Limb (tissue), 2 donors: ENCODE results near the gene DEAF1.
A peak's percentile ranks its signal among the peaks of the same experiment; 100 is the strongest.

Experiments
- DNase-seq, 2 donors: peaks; one replicate each; pipeline ENCODE4 v3.0.0-alpha.2; 2016; ENCODE audit errors: extremely low spot score in 2 of 2

Gene DEAF1

DNA sequence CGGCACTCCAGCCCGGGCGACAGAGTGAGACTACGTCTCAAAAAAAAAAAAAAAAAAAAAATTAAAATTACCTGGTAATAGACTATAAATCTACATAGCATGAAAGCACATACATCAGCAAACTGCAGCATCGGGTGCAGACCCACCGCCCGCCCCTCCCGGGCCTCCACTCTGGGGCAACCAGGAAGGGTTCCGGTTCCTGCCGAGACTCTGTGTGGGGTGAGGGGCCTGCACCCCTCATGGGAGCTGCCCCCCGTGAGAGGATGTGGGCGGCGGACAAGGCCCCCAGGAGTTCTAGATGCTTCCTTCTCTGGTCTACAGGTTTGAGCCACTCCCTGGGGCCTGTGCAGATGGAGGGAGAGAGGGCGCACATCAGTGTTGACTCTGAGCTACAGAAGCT is 48.8 kb downstream of the DEAF1 start:
- no peak for DNase-seq

DNA sequence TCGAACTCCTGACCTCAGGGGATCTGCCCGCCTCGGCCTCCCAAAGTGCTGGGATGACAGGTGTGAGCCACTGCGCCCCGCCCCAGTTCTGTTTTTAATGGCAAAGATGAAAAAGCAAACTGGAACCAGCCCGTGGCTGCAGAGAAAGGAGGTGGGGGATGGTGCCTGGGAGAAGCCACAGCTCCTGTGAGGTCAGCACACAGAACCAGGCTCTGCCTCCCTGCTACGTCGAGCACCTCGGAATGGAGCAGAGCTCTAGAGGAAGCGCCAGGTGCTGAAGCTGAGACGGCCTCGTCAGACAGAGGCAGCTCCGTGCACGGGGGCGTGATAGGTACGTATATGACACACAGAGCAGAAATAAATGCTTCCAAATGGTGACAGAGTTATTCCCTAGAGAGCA is 49.5 kb downstream of the DEAF1 start:
- DNase-seq, result no peak

DNA sequence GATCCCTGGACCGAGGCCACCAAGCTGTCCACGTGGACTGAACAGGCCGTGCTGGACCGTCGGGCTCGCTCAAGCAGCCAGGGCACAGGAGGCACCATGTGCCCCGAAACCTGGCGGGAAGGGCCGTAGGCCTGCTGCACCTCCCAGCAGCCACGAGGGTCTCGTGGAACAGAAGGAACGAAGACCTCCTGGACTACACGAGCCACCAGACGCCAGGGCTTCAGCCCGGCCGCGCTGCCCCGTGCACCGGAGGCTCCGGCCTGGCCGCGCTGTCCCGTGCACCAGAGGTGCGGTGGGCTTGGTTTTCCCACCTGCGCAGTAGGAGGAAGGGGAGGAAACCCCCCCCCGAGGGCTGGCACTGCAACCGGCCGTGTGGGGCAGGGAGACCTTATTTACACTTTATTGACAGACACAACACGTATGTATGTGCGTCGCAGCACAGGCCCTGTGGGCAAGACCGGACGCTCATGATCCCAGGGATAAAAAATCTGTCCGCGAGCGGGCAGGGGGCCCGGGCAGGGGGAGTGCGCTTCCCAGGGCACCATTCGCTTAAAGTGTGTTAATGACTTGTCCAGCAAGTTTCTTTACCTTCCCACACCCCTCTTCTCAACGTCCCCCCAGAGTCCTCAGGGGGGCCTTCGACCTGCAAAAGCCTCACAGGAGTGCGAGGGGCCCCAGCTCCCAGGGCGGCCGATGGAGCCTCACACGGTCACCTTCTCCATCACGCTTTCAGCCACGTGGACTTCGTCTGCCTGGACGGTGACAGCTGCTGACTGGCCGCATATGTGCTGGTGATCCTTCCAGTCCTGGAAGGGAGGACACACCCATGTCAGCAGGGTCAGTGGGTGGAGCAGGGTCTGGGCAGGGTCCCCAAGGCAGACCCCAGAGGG is 50.9 kb downstream of the DEAF1 start:
- DNase-seq, result no peak

DNA sequence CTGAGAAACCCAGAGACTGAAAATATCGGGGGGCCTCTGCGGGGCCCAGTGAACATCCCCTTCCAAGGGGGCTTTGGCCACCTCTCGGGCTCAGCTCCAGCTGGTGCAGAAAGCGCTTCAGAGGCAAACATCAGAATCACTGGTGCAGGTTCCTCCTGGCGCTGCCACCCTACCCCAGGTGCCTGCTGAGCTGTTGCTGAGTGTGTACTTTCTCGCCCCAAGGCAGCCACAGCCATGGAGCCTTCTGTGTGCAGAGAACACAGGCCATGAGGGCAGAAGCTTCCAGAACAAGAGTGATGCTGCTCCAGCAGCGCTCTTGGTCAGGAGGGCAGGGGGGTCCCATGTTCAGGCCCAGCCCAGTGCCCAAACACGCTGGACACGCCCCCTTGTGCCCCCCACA is 51.7 kb downstream of the DEAF1 start:
- DNase-seq, result no peak

DNA sequence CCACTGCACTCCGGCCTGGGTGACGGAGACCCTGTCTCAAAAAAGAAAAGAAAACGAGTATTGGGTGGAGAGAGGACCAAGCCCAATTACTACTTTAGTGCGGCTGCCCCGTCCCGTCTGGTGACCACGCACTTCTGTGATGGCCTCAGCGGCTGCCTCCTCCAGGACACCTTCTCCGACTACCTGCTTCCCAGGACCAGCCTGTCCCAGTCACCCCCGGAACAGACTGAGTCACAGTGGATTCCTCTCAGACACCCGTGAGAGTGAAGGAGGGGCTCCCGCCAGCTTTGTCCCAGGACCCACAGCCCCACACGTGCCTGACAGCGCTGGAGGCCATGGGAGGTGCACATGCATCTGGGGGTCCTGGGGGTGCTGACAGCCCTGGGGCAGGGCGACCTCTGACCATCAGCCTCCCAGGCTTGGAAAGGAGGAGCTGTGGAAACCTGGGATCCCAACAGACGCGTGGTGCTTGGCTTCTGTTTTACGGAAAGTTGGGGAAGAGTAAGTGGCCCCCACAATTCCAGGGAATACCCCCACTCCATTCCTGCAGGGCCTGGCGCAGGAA is 53.1 kb downstream of the DEAF1 start:
- DNase-seq, result no peak

DNA sequence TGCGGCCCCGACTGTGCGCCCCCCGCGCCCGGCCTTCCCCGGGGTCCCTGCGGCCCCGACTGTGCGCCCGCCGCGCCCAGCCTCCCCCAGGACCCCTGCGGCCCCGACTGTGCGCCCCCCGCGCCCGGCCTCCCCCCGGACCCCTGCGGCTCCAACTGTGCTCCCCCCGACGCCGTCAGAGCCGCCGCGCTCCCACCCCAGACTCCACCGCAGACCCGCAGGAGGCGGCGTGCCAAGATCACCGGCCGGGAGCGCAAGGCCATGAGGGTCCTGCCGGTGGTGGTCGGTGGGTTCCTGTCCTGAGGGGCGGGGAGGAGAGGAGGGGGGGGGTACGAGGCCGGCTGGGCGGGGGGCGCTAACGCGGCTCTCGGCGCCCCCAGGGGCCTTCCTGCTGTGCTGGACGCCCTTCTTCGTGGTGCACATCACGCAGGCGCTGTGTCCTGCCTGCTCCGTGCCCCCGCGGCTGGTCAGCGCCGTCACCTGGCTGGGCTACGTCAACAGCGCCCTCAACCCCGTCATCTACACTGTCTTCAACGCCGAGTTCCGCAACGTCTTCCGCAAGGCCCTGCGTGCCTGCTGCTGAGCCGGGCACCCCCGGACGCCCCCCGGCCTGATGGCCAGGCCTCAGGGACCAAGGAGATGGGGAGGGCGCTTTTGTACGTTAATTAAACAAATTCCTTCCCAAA is 54.9 kb downstream of the DEAF1 start:
- DNase-seq, result no peak

DNA sequence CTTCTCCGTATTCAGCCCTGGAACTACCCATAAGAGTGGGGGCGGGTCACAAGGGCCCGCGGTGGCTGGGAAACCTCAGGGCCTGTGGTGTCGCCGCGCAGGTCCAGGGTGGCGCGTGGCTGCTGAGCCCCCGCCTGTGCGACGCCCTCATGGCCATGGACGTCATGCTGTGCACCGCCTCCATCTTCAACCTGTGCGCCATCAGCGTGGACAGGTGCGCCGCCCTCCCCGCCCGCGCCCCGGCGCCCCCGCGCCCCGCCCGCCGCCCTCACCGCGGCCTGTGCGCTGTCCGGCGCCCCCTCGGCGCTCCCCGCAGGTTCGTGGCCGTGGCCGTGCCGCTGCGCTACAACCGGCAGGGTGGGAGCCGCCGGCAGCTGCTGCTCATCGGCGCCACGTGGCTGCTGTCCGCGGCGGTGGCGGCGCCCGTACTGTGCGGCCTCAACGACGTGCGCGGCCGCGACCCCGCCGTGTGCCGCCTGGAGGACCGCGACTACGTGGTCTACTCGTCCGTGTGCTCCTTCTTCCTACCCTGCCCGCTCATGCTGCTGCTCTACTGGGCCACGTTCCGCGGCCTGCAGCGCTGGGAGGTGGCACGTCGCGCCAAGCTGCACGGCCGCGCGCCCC is 55.6 kb downstream of the DEAF1 start:
- DNase-seq, result no peak

DNA sequence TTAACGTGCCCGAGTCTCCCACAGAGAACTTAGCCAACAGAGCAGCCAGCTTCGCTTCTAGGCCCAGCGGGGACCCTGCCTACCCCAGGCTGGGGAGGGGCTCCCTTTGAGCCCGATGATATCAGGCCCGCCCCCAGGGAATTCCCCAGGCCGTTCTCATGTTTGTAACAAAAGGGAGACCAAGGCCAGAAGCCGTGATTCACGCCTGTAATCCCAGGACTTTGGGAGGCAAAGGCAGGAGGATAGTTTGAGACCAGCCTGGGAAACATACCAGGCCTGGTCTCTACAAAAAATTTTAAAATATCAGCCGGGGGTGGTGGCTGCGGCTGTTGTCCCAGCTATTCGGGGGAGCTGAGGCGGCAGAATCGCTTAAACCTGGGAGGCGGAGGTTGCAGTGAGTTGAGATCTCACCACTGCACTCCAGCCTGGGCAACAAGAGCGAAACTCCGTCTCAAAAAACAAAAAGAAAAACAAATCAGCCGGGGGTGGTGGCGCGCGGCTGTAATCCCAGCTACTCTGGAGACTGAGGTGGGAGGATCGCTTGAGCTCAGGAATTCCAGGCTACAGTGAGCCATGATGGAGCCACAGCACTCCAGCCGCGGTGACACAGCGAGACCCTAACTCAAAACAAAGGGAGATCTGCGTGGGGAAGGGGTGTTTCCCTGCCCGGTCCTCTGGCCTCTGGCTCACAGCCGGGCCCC is 56.2 kb downstream of the DEAF1 start:
- DNase-seq, result no peak

DNA sequence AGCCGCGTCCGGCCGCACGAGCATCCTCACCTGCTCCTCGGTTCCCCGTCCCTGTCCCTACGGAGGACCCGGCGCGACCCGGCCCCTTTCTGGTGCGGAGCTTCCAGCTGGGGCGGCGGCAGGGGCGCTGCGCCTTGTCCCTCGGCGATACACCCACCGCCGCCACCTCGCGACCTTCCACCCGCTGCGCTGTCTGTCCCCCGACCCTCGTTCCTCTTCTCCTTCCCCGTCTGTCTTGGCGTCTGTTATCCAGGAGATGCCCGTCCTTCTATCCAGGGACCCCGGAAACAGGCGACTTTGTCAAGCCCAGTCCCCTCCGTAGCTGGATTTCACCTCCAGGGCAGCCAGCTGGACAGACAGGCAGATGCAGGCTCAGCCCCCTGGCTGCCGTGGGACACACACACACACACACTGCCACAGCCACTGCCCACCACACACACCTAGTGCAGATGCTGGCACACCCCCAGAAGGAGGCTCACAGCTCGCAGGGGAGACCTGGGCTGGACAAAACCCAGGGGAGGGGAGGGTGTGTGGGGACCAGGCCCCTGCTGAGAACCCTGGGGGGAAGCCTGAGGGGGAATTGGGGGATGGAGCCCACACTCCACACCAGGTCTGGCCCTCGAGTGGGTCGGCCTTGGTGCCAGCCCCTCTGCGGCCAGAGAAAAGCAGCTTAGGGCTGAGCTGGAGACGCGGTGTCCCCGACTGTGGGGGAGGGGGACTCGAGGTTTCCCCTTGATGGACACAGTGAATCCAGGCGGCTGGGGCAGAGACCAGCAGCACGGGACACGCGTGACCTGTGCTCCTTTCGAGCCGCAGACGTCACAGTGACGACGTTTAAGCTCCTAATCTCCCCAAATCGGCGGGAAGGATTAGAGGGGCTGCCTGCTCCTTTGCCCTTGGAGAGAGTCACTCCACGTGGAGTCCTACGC is 57.2 kb downstream of the DEAF1 start:
- no peak for DNase-seq

DNA sequence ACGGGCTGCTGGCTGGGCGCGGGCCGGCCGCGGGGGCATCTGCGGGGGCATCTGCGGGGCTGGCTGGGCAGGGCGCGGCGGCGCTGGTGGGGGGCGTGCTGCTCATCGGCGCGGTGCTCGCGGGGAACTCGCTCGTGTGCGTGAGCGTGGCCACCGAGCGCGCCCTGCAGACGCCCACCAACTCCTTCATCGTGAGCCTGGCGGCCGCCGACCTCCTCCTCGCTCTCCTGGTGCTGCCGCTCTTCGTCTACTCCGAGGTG is 57.8 kb downstream of the DEAF1 start:
- DNase-seq, result no peak

DNA sequence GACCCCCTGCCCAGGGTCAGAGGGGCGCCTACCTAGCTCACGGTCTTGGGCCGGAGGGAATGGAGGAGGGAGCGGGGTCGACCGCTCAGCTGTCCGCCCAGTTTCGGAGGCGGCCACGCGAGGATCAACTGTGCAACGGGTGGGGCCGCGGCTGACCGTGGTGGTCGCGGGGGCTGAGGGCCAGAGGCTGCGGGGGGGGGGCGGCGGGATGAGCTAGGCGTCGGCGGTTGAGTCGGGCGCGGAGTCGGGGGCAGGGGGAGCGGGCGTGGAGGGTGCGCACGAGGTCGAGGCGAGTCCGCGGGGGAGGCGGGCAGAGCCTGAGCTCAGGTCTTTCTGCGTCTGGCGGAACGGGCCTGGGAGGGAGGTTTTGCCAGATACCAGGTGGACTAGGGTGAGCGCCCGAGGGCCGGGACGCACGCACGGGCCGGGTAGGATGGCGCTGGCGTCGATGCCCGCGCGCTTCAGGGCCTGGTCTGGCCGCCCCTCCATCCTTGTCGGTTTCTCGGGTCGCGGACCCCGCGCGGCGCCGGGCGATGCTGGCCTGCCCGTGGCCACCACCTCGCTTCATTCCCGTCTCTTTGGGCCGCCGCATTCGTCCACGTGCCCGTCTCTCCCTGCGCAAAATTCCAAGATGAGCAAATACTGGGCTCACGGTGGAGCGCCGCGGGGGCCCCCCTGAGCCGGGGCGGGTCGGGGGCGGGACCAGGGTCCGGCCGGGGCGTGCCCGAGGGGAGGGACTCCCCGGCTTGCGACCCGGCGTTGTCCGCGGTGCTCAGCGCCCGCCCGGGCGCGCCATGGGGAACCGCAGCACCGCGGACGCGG is 58.3 kb downstream of the DEAF1 start, which contains the start of gene DRD4:
DRD4 (plus strand) TSS at position 759 of the 822 bp plus-strand sequence; CDS start at position 795, 36 bp downstream.
- no peak for DNase-seq

DNA sequence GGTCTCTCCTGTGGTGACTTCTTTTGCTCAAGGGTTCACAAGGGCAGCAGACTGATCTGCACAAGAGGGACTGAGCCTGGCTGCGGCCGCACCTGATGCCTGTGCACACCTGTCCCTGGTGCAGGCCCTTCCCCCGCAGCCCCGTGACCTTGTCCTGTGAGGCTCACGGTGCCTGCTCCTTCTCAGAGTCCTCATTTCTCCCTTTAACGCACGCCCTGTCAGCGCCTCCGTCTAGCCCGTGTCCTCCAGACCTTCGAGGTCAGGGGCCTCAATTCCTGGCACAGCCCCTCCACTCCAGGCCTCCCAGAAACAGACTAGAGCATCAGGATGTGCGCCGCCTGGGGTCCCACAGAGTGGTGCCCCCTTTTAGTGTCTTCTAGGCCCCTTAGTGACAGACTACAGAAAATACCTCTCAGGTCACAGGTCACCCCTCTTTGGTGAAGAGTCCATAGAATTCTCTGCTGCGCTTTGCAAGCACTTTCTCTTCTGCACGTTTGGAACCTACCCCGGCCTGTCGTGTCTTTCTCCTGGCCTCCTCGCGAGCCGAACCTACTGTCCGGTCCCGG is 59.0 kb downstream of the DEAF1 start:
- DNase-seq, result no peak

DNA sequence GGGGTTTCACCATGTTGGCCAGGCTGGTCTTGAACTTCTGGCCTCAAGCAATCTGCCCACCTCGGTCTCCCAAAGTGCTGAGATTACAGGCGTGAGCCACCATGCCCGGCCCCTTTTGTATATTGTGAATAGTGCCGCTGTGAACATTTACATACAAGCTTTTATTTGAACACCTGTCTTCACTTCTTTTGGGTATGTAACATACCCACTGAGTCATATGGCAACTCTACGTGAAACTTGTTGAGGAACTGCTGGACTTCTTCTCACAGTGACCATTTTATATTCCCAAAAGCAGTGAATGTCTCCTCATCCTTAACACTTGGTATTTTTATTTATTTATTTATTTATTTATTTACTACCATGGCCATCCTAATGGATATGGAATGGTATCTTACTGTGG is 64.2 kb downstream of the DEAF1 start:
- no peak for DNase-seq

DNA sequence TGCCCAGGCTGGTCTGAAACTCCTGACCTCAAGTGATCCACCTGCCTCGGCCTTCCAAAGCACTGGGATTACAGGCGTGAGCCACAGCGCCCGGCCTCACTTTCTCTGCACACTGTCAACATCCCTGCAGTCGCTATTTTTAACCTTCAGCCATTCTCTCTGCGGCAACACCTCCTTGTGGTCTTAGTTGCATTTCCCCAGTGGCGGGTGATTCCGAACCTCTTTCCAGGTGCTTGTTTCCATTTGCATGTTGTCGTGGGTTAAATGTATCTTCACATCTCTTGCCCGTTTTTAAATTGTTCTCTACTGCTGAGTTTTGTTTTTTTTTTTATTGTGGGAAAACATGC is 65.8 kb downstream of the DEAF1 start:
- DNase-seq, result peak in 1 of 2 donors; percentile 26

DNA sequence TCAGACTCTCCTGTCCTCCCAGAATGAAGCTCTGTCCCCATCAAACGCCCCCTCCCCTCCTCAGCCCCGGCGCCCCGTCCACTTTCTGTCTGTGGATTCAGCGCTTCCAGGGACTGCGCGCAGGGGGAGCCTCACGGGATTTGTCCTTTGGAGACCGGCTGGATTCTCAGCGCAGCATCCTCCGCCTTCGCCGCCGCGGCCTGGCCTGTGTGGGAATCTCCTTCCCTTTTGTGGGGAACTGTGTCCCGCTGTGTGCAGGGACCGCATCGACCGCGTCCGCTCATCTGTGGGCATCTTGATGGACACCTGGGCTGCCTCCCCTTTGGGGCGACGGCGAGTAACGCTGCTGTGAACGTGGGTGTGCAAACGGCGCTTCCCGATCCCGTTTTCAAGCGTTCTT is 67.0 kb downstream of the DEAF1 start:
- DNase-seq, result peak in 1 of 2 donors; percentile 29

DNA sequence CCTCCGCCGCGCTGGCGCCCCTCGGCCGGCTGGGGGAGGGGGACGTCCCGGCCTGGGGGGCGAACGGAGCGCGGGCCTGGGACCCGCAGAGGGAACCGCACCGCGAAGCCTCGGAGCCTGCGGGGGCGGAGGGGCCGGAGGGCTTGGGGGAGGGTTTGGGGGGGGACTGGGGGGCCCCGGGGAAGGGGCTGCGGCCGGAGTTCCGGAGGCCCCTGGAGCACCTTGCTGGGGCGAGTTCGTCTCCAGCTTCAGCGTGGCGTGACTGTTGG is 67.8 kb downstream of the DEAF1 start:
- DNase-seq, result peak in 1 of 2 donors; percentile 35

DNA sequence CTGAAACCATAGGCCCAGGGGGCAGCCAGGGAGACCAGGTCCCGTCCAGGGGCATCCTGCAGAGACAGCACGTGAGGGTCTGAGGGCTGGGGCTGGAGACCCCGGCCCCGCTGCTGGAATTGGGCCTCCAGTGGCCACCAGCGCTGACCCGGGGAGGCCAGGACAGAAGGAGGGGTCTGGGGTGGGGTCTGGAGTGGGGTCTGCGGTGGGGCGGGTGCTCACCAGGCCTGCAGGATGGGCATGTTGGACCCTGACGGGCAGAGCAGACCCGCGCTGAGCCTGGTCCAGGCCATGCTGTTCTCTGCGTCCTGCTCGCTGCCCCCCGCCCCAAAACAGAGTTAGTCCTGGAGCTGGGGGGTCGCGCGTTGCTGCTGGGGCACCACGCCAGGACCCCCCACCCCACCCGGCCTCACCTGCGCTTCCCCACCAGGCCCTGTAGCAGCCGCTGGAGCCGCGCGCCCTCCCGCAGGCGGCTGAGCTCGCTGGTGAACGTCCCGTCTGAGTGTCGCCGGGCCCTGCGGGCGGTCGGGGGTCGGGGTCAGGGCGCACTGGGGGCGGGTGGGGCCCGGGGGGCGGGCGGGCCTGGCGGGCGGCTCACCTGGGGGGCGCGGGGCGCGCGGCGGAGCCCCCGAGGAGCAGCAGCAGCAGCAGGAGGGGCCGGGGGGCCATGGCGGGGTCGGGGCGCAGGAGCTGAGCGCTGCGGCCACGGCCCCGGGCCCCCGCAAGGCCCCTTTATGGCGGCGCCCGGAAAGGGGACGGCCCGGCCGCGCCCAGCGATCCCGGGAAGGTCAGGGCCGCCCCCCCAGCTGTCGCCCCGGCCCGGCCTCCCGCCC is 68.3 kb downstream of the DEAF1 start, which contains the start of gene SCT:
SCT (minus strand) TSS at position 707 of the 833 bp plus-strand sequence; CDS start at position 669, 38 bp downstream.
- DNase-seq, result peak in 1 of 2 donors; percentile 49

DNA sequence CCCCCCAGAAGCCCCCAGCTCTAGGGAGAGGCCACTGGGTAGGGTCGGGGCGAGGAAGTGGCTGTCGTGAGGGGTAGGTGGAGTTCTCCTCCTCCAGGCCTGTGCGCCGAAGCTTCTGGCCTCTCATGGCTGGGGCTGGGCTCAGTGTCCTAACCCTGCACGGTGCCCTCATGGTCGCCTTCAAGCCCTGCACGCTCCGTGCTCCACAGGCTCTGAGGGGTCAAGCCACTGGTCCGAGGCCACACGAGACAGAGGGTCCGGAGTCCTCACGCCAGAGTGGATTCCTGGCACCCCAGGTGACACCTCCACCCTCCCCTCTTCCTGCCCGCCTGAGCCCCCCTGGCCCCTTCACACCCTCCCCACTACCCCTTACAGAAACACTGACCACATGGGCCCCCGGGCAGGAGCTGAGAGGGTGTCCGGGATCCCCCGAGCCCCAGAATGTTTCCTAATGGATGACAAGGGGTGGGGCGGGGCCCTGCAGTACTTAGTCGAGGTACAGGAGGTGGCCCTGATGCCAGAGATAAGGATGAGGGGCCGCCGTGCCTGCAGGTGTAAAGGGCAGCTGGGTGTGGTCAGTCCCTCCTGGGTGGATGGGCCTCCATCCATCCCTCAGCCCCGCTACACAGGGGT is 69.3 kb downstream of the DEAF1 start:
- no peak for DNase-seq
